Sigmoid colon (tissue), 4 donors: Measurements from ENCODE around the gene LTF.

ENCODE experiments used
- CTCF ChIP-seq, 4 experiments: fragments of 450-650 bp in 3 of 4; fragments of 200-600 bp in 1 of 4; IDR thresholded peaks; one replicate each; pipeline ENCODE4 v1.5.1; 2016 to 2019; ENCODE audit warnings: antibody characterized with exemption in 4 of 4, mild to moderate bottlenecking in 3 of 4, moderate library complexity in 2 of 4
- EP300 ChIP-seq, 4 donors: sonication (generic); formaldehyde crosslinking; IDR thresholded peaks; one replicate each; pipeline ENCODE4 v1.6.1; 2017; ENCODE audit warnings: antibody characterized with exemption in 4 of 4
- POLR2A ChIP-seq, 2 donors: fragments of 450-650 bp; IDR thresholded peaks; one replicate each; pipeline ENCODE4 v1.6.1; 2016; ENCODE audit warnings: antibody characterized with exemption in 2 of 2, mild to moderate bottlenecking in 2 of 2, moderate library complexity in 2 of 2
- POLR2AphosphoS5 ChIP-seq, 4 donors: sonication (generic); formaldehyde crosslinking; IDR thresholded peaks; one replicate each; pipeline ENCODE4 v1.6.1; 2017; ENCODE audit warnings: antibody characterized with exemption in 4 of 4

GRCh38 chr3:46468753-46469600 is 4.3 kb upstream of the LTF start:
- TF ChIP-seq CTCF (IDR thresholded peaks at IDR 0.05), result no peak
- no peak for TF ChIP-seq POLR2A (IDR thresholded peaks at IDR 0.05)
- TF ChIP-seq POLR2AphosphoS5 (IDR thresholded peaks at IDR 0.05), result no peak
- TF ChIP-seq EP300 (IDR thresholded peaks at IDR 0.05), result no peak
